Measurements from ENCODE around the gene C12orf56.

GRCh38 chr12:64385468-64385867 is 5.1 kb downstream of the C12orf56 start:
- TF ChIP-seq CTCF (IDR thresholded peaks at IDR 0.05) (no peak), POLR2A (IDR thresholded peaks at IDR 0.05) (no peak)

All from uterus (tissue), 2 donors.